HG03469 (cell line): ENCODE results near the gene IL20RB.

Source experiments
- ATAC-seq: cut with Tn5 transposase; IDR thresholded peaks from one replicate; pipeline ENCODE4 v1.9.1; 2021; ENCODE audit warnings: mild to moderate bottlenecking, moderate library complexity, moderate number of reproducible peaks; ENCODE audit not compliant: unreplicated experiment

Gene IL20RB

DNA sequence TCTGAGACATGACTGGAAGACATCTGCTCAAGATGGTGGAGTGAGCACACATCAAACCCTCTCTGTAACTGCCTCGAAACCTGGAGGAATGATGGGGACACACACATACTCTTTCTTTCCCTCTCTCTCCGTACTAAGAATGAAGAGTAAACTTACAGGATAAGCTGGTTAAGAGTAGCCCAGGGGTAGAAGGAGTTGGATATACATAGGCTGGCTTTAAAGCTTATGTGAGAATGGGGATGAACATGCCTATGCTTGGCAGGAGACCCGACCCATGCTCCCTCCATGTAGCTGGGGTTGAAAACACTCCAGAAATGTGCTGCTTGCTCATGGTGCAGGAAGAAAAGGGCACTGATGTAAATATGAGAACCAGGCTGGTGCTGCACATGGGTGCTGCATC is 68.9 kb downstream of the IL20RB start:
- ATAC-seq: no peak

DNA sequence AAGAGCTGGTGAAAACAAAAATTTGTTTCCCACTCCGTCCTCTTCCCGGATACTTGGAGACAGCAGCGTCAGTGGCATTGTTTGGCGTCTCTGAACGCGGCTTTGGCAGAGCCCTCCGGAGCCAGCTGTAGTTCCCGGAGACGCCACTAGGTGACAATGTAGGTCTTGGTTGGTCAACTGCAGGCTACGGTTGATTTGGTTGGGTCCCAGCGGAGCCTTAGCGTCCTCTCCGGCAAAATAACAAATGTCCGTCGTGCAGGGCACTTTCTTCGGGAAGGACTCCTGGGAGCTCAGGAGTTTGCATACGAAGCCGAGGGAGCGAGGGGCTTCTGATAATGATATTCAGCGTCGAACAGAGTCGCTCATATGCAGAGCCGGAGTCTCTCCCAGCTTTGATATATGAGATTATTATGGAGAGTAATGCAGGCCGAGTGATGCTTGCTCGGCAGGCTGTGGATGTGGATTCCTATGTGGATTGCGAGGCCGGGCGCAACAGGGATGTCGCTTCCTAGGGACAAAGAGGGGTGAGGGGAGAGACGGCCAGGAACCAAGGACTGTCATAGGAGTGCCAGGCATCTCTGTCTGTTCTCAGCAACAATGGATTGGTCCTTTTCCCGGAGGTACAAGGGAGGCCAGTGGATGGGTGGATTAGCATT is 74.8 kb downstream of the IL20RB start:
- ATAC-seq: no peak

DNA sequence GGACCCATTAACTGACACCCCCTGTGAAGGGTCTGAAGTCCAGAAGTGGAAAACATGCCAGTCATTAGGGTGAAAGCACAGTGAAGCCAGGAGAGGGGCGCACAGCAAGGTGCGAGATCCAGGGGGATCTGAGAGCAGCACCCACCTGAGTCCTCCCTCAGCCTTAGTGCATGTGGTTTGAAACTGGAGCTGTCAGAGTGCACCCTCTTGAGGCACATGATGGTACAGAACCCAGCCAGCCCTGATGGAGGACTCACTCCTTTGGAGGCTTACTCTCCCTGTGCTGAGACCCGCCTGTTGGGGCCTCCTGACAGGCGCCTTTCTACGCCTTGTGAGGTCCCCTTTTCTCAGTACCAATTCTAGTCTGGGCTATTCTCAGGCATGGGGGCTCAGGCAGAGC is 77.8 kb downstream of the IL20RB start:
- peak; percentile 47 for ATAC-seq

DNA sequence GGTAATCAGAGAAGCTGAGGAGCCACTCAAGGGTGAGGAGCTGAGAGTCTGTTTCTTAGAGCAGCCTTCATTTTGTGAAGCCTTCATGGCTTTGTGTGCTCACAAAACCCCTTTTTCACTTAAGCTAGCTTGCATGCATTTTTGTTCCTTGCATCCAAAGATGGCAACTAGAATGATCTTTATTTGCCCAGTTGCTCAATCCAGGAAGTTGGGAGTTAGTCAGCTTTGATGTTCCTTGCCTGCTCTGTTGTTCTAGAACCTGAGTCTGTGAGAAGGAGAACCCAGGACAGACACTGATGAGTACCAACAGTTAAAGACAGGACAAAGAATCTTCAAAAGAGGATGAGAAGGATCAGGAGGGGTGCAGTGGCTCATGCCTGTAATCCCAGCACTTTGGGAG is 81.8 kb downstream of the IL20RB start:
- no peak for ATAC-seq

DNA sequence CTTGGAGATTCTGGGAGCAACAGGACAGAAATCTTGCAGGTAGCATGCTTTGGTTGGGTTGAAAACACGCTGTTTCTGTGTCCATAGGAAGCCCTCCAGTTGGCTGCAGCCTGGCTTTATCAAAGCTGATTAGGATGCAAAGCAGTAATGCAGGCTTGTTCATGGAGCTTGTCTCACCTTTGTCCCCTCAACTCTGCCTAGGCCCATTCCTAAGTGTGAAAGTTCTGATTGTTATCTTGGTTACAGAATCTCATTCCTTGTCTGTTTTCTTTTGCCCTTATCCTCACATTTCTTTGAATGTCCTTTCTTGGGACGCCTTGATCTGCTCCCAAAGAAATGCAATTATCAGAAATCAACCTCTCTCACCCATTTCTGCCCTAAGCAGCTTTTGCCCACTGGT is 83.5 kb downstream of the IL20RB start:
- no peak for ATAC-seq

DNA sequence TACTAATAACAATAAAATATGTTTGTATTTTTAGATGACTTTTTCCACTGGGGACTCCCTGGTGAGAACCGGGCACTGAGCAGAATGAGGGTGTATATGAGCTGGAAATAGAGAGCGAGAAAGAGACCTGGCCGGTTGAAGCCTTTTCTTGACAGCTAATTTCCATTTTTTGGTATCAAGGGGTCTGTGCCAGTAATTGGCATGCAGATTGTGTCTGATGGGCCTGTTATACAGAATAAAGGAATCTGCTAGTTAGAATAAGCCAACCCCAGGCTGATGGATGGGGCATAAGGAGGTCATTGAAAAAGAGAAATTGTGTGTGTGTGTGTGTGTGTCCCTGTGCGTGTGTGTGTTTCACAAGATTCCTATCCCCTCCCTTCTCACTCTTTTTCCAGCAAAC is 83.9 kb downstream of the IL20RB start:
- ATAC-seq: no peak

DNA sequence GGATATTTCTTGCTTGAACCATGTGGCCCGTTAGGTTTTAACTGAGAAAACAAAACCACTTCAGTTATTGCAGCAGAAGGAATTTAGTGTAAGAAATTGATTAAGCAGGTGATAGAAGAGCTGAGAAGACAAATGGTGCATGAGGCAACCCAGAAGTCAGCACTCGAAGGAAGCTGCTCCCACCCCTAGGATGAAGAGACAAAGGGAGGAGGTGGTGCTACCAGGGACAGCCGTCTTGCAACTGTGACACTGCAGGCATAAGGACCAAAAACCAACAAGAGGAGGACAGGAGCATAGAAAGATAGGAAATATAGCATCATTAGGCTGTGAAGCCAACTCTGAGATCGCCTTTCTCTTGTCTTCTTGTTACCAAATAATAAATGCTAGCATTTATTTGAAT is 89.0 kb downstream of the IL20RB start:
- ATAC-seq: no peak

DNA sequence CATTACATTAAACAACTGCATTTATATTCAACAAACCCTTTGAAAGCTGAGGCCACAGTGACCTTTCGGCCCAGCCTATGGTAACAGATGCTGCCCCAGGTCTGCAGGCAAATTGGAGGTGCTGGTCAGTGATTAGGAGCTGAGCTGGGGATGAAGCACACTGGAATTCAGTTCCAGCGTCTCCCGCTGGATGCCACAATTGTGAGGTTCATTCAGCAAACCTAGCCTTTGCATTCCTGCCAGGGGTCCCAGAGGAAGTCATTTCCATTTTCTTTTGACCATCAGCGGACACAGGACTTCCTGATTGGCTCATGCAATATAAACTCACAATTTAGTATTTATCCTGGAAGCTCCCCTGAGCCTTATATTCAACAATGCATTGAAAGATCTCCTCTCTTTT is 89.5 kb downstream of the IL20RB start:
- ATAC-seq: no peak

DNA sequence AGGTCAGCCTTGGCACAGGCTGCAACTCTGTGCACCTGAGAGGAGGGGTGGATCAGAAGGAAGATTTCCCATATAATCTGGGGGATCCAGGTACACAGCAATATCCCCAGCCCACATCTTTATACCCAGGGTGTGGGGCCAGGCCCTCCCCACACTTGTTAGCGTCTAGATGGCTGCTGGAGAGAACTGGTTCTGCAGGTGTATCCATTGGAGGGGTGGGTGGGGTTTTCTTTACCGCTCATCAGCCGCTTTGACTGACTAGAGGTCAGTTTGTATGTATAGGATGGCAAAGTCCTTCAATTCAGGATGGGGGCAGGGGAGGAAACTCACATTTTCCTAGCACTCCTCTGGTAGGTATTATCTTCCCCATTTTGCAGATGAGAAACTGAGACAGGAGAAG is 92.5 kb downstream of the IL20RB start:
- no peak for ATAC-seq

DNA sequence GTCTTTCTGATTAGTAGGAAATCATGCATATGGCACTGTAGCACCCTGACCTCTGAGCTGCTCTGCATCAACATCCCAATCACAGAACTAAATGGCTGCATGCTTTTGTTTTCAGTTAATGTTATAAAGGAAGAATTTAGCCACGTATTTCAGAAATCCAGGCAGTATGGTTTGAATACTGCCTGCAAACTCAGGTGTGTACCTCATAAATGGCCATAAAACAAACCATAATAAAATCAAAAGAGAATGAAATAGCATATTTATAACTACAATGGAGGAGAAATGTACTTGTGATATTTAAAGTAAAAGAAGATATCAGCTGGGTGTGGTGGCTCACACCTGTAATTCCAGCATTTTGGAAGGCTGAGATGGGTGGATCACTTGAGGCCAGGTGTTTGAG is 94.5 kb downstream of the IL20RB start:
- ATAC-seq: no peak
